Nephron progenitor cell (in vitro differentiated cells): ENCODE measurements around the gene DNAH17.
A peak's percentile ranks its signal among the peaks of the same experiment; 100 is the strongest.

Experiments used
- DNase-seq: peaks from one replicate; pipeline ENCODE4 v3.0.0; 2021
- H3K27ac Mint-ChIP-seq: 2 replicates; pipeline ENCODE4 v1.8.0; 2021; ENCODE audit warnings: mild to moderate bottlenecking, moderate library complexity, mixed read lengths
- H3K27me3 Mint-ChIP-seq: 2 replicates; pipeline ENCODE4 v1.8.0; 2021; ENCODE audit warnings: mild to moderate bottlenecking, low read depth, mixed read lengths; ENCODE audit not compliant: poor library complexity
- H3K36me3 Mint-ChIP-seq: 2 replicates; pipeline ENCODE4 v1.8.0; 2021; ENCODE audit warnings: low read depth, mixed read lengths
- H3K4me1 Mint-ChIP-seq: 2 replicates; pipeline ENCODE4 v1.8.0; 2021; ENCODE audit warnings: mixed read lengths
- H3K4me3 Mint-ChIP-seq: 2 replicates; pipeline ENCODE4 v1.8.0; 2021; ENCODE audit warnings: mild to moderate bottlenecking, moderate library complexity, mixed read lengths
- H3K9me3 Mint-ChIP-seq: 2 replicates; pipeline ENCODE4 v1.8.0; 2021; ENCODE audit warnings: mild to moderate bottlenecking, moderate library complexity, mixed read lengths
- TF ChIP-seq, protein P1 (sequence below): fragments of 200-600 bp; sonication (generic); IDR thresholded peaks from 2 replicates; pipeline ENCODE4 v1.5.0; 2021; ENCODE audit warnings: antibody characterized with exemption

The DNAH17 gene

DNA sequence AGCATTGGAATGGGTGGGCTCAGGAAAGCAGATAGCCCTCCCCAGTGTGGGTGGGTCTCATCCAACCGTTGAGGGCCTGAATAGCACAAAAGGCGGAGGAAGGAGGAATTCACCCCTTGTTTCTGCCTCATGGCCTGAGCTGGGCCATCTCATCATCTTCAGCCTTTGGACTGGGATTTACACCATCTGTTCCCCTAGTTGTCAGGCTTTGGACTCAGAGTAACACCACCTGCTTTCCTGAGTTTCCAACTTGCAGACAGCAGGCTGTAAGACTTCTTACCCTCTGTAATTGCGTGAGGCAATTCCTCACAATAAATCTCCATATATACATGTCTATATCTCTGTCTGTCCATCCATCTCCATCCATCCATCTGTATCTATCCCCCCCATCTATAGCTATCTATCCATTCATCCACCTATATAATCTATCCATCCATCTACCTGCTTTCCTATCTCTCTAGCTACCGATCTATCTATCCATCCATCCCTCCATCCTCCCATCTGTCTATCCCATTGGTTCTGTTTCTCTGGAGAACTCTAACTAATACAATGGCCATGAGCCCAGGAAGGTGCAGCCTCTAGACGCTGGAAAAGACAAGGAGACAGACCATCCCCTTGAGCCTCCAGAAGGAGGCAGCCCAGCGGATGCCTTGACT lies 21.3 kb downstream of the DNAH17 start:
- Mint-ChIP-seq H3K4me3 (no peak overlapping the region), H3K27me3 (peaks cover 13% of the 10 kb centered on the region), H3K4me1 (peaks cover 4% of the 10 kb centered on the region), H3K27ac (no peak overlapping the region), H3K36me3 (no peaks in the 10 kb centered on the region), H3K9me3 (no peaks in the 10 kb centered on the region)
- TF ChIP-seq, protein P1, sequence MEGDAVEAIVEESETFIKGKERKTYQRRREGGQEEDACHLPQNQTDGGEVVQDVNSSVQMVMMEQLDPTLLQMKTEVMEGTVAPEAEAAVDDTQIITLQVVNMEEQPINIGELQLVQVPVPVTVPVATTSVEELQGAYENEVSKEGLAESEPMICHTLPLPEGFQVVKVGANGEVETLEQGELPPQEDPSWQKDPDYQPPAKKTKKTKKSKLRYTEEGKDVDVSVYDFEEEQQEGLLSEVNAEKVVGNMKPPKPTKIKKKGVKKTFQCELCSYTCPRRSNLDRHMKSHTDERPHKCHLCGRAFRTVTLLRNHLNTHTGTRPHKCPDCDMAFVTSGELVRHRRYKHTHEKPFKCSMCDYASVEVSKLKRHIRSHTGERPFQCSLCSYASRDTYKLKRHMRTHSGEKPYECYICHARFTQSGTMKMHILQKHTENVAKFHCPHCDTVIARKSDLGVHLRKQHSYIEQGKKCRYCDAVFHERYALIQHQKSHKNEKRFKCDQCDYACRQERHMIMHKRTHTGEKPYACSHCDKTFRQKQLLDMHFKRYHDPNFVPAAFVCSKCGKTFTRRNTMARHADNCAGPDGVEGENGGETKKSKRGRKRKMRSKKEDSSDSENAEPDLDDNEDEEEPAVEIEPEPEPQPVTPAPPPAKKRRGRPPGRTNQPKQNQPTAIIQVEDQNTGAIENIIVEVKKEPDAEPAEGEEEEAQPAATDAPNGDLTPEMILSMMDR, result no peak
- no peak for DNase-seq

DNA sequence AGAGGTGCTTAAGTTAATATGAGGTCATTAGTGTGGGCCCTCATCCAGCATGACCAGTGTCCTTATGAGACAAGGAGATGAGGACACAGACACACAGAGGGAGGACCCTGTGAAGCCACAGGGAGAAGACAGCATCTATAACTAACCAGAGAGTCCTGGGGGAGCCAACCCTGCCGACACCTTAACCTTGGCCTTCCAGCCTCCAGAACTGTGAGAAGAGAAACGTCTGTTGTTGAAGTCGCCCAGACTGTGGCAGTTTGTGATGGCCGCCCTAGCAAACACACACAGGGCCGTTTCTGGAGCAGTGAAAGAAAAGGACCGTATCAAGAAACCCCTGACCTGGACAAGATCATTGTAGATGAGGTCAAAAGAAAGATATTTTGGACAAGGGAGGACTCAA lies 26.7 kb downstream of the DNAH17 start:
- H3K4me3 Mint-ChIP-seq, result no peak overlapping the region
- TF ChIP-seq, protein P1, result no peak
- H3K27ac Mint-ChIP-seq, result peak overlapping the region; percentile 17
- no peak for DNase-seq
- peaks cover 4% of the 10 kb centered on the region for H3K4me1 Mint-ChIP-seq
- H3K9me3 Mint-ChIP-seq, result peaks cover 32% of the 10 kb centered on the region
- peaks cover 17% of the 10 kb centered on the region for H3K27me3 Mint-ChIP-seq
- H3K36me3 Mint-ChIP-seq, result no peaks in the 10 kb centered on the region

DNA sequence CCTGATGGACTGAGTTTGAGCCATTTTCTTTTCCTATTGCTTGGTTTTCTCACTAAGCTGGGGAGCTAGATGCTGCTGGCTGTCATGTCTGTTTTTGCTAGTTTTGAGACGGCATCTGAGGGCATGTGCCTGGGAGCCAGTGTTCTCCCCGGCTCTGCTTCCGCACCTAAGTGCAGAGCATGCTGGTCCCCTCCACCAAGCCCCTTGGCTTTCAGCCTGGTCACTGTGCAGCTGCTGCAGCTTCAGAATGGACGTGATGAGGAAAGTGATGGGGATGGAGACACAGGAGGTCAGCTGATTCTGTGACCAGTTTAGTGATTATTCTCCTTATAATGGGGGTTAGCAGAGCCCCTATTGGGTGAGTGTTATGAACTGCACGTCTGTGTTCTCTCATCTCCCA lies 28.5 kb downstream of the DNAH17 start:
- Mint-ChIP-seq H3K36me3 (no peaks in the 10 kb centered on the region), H3K9me3 (peaks cover 37% of the 10 kb centered on the region), H3K4me1 (peaks cover 4% of the 10 kb centered on the region), H3K27ac (no peak overlapping the region), H3K4me3 (no peak overlapping the region), H3K27me3 (peaks cover 12% of the 10 kb centered on the region)
- TF ChIP-seq, protein P1, result no peak
- DNase-seq, result no peak

DNA sequence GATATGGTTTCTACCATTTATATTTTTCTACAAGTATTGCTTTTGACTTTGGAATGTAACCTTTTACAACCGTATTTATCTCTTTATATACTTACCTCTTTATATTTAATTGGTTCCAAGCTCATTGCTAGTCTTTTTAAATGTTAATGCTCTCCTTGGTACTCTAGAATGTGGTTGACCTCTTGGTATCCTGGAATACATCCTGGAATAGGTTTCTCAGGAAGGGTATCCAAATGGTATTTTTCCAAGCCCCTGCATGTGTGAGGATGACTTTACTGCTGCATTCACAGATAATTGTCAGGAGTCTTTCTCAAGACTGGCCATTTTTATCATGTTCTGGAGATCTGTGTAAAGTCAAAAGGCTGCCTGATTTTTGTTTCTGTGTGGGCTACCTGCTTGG lies 30.2 kb downstream of the DNAH17 start:
- Mint-ChIP-seq H3K4me3 (no peak overlapping the region), H3K36me3 (no peaks in the 10 kb centered on the region)

DNA sequence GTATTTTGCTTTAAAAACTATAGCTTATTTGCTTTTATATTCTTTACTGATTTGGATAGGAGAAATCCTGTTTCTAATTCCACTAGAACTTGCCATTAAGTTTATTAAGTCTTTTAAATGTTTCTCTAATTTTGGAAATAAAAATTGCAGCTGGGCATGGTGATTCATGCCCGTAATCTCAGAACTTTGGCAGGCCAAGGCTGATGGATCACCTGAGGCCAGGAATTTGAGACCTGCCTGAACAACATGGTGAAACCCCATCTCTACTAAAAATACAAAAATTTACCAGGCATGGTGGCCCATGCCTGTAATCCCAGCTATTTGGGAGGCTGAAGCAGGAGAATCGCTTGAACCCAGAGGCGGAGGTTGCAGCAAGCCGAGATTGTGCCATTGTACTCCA lies 30.7 kb downstream of the DNAH17 start:
- Mint-ChIP-seq H3K27me3 (peaks cover 8% of the 10 kb centered on the region), H3K4me1 (no peaks in the 10 kb centered on the region), H3K36me3 (no peaks in the 10 kb centered on the region), H3K9me3 (peaks cover 39% of the 10 kb centered on the region), H3K4me3 (no peak overlapping the region), H3K27ac (no peak overlapping the region)
- DNase-seq, result no peak
- TF ChIP-seq, protein P1, result no peak

More for the DNA sequence above, 30.2 kb downstream of the DNAH17 start:
- Mint-ChIP-seq H3K4me1 (peaks cover under 1% of the 10 kb centered on the region), H3K27me3 (peaks cover 9% of the 10 kb centered on the region), H3K27ac (no peak overlapping the region), H3K9me3 (peaks cover 39% of the 10 kb centered on the region)
- no peak for DNase-seq
- TF ChIP-seq, protein P1, result no peak
